Measurements from ENCODE around the gene NCOA4.

NCOA4 gene

DNA sequence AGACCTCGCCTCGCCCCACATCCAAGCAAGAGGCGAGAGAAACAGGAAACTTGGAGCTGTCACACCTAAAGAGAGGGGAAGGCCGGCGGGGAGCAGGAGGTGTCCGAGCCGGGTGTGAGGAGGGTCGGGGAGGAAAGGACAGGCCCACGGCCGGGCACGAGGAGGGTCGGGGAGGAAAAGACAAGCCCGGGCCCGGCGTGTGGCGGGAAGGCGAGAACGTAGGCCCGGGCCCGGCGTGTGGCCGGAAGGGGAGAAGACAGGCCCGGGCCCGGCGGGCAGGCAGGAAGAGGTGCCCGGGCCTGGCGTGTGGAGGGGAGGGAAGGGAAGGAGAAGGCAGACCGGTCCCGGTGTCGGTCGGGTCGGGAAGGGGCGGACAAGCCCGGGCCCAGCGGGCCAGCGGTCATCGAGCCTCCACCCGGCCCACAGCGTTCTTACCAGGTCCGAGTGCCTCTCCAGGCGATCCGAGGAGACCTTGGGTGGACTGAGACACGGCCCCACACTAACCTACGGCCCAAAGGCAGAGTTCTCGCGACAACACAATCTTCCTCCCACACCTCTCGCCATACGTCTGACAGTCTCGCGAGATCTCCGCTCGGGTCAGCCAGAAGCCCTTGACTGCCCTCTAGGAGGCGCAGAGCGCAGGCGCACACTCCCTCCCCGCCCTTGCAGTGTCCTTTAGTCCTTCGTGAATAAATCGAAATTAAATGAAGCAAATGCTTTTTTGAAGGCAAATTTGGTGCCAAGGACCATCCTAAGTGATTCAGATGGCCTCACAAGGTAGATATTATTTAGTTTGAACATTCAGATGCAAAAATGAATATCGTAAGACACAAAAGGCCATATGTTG is at the start of gene NCOA4 (continued):
- TF ChIP-seq, protein P1, sequence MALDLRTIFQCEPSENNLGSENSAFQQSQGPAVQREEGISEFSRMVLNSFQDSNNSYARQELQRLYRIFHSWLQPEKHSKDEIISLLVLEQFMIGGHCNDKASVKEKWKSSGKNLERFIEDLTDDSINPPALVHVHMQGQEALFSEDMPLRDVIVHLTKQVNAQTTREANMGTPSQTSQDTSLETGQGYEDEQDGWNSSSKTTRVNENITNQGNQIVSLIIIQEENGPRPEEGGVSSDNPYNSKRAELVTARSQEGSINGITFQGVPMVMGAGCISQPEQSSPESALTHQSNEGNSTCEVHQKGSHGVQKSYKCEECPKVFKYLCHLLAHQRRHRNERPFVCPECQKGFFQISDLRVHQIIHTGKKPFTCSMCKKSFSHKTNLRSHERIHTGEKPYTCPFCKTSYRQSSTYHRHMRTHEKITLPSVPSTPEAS (tag by site-specific recombination; IDR thresholded peaks at IDR 0.05) = no peak
- TF ChIP-seq ZNF561 (tag by site-specific recombination; IDR thresholded peaks at IDR 0.05; ENCODE audit: borderline replicate concordance) (no peak), ZSCAN30 (tag by site-specific recombination; IDR thresholded peaks at IDR 0.05) (peak; percentile 62), KLF1 (tag by site-specific recombination; IDR thresholded peaks at IDR 0.05) (peak; percentile 18), ZNF391 (tag by site-specific recombination; IDR thresholded peaks at IDR 0.05; ENCODE audit: borderline replicate concordance, low read depth) (peak; percentile 56; the same call in 1 of the 2 replicates), REPIN1 (tag by site-specific recombination; IDR thresholded peaks at IDR 0.05; ENCODE audit: low read depth) (peak; percentile 97; the same call in 1 of the 2 replicates), ZNF2 (tag by site-specific recombination; IDR thresholded peaks at IDR 0.05) (peak; percentile 94), RBAK (tag by site-specific recombination; IDR thresholded peaks at IDR 0.05) (no peak), ZNF292 (tag by site-specific recombination; IDR thresholded peaks at IDR 0.05; ENCODE audit: borderline replicate concordance, low read depth) (no peak), ZNF324 (tag by site-specific recombination; IDR thresholded peaks at IDR 0.05) (0 out of 2 replicates have a peak, but pooled peaks have one; percentile 52), HOXC10 (CRISPR knock-in tag; IDR thresholded peaks at IDR 0.05) (0 out of 2 replicates have a peak, but pooled peaks have one; percentile 54), ZBTB7A (tag by site-specific recombination; IDR thresholded peaks at IDR 0.05; ENCODE audit: low read depth) (0 out of 2 replicates have a peak, but pooled peaks have one; percentile 53), SP3 (tag by site-specific recombination; IDR thresholded peaks at IDR 0.05) (peak; percentile 54), GLIS2 (tag by site-specific recombination; IDR thresholded peaks at IDR 0.05) (peak; percentile 88), ZFP69B (tag by site-specific recombination; IDR thresholded peaks at IDR 0.05) (peak; percentile 81), ZFP37 (tag by site-specific recombination; IDR thresholded peaks at IDR 0.05) (peak; percentile 99), ZNF501 (tag by site-specific recombination; IDR thresholded peaks at IDR 0.05) (peak; percentile 99), ZNF837 (tag by site-specific recombination; IDR thresholded peaks at IDR 0.05) (no peak), ZSCAN23 (tag by site-specific recombination; IDR thresholded peaks at IDR 0.05) (peak; percentile 40; the same call in 1 of the 2 replicates), ZNF792 (tag by site-specific recombination; IDR thresholded peaks at IDR 0.05) (0 out of 2 replicates have a peak, but pooled peaks have one; percentile 48)
- TF ChIP-seq, protein P2, sequence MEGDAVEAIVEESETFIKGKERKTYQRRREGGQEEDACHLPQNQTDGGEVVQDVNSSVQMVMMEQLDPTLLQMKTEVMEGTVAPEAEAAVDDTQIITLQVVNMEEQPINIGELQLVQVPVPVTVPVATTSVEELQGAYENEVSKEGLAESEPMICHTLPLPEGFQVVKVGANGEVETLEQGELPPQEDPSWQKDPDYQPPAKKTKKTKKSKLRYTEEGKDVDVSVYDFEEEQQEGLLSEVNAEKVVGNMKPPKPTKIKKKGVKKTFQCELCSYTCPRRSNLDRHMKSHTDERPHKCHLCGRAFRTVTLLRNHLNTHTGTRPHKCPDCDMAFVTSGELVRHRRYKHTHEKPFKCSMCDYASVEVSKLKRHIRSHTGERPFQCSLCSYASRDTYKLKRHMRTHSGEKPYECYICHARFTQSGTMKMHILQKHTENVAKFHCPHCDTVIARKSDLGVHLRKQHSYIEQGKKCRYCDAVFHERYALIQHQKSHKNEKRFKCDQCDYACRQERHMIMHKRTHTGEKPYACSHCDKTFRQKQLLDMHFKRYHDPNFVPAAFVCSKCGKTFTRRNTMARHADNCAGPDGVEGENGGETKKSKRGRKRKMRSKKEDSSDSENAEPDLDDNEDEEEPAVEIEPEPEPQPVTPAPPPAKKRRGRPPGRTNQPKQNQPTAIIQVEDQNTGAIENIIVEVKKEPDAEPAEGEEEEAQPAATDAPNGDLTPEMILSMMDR (tag by site-specific recombination; IDR thresholded peaks at IDR 0.05) = peak; percentile 96
- TF ChIP-seq, protein P3, sequence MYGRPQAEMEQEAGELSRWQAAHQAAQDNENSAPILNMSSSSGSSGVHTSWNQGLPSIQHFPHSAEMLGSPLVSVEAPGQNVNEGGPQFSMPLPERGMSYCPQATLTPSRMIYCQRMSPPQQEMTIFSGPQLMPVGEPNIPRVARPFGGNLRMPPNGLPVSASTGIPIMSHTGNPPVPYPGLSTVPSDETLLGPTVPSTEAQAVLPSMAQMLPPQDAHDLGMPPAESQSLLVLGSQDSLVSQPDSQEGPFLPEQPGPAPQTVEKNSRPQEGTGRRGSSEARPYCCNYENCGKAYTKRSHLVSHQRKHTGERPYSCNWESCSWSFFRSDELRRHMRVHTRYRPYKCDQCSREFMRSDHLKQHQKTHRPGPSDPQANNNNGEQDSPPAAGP (tag by site-specific recombination; IDR thresholded peaks at IDR 0.05) = peak; percentile 89
- TF ChIP-seq, protein P4, sequence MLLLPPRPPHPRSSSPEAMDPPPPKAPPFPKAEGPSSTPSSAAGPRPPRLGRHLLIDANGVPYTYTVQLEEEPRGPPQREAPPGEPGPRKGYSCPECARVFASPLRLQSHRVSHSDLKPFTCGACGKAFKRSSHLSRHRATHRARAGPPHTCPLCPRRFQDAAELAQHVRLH (tag by site-specific recombination; IDR thresholded peaks at IDR 0.05) = peak; percentile 32; the same call in 1 of the 2 replicates
- TF ChIP-seq, protein P5, sequence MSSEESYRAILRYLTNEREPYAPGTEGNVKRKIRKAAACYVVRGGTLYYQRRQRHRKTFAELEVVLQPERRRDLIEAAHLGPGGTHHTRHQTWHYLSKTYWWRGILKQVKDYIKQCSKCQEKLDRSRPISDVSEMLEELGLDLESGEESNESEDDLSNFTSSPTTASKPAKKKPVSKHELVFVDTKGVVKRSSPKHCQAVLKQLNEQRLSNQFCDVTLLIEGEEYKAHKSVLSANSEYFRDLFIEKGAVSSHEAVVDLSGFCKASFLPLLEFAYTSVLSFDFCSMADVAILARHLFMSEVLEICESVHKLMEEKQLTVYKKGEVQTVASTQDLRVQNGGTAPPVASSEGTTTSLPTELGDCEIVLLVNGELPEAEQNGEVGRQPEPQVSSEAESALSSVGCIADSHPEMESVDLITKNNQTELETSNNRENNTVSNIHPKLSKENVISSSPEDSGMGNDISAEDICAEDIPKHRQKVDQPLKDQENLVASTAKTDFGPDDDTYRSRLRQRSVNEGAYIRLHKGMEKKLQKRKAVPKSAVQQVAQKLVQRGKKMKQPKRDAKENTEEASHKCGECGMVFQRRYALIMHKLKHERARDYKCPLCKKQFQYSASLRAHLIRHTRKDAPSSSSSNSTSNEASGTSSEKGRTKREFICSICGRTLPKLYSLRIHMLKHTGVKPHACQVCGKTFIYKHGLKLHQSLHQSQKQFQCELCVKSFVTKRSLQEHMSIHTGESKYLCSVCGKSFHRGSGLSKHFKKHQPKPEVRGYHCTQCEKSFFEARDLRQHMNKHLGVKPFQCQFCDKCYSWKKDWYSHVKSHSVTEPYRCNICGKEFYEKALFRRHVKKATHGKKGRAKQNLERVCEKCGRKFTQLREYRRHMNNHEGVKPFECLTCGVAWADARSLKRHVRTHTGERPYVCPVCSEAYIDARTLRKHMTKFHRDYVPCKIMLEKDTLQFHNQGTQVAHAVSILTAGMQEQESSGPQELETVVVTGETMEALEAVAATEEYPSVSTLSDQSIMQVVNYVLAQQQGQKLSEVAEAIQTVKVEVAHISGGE (tag by site-specific recombination; conservative IDR thresholded peaks at IDR 0.05; ENCODE audit: low read depth) = peak; percentile 76
- TF ChIP-seq, protein P6, sequence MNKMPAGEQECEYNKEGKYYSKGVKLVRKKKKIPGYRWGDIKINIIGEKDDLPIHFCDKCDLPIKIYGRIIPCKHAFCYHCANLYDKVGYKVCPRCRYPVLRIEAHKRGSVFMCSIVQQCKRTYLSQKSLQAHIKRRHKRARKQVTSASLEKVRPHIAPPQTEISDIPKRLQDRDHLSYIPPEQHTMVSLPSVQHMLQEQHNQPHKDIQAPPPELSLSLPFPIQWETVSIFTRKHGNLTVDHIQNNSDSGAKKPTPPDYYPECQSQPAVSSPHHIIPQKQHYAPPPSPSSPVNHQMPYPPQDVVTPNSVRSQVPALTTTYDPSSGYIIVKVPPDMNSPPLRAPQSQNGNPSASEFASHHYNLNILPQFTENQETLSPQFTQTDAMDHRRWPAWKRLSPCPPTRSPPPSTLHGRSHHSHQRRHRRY (tag by site-specific recombination; IDR thresholded peaks at IDR 0.05) = 0 out of 2 replicates have a peak, but pooled peaks have one; percentile 63
- TF ChIP-seq, protein P7, sequence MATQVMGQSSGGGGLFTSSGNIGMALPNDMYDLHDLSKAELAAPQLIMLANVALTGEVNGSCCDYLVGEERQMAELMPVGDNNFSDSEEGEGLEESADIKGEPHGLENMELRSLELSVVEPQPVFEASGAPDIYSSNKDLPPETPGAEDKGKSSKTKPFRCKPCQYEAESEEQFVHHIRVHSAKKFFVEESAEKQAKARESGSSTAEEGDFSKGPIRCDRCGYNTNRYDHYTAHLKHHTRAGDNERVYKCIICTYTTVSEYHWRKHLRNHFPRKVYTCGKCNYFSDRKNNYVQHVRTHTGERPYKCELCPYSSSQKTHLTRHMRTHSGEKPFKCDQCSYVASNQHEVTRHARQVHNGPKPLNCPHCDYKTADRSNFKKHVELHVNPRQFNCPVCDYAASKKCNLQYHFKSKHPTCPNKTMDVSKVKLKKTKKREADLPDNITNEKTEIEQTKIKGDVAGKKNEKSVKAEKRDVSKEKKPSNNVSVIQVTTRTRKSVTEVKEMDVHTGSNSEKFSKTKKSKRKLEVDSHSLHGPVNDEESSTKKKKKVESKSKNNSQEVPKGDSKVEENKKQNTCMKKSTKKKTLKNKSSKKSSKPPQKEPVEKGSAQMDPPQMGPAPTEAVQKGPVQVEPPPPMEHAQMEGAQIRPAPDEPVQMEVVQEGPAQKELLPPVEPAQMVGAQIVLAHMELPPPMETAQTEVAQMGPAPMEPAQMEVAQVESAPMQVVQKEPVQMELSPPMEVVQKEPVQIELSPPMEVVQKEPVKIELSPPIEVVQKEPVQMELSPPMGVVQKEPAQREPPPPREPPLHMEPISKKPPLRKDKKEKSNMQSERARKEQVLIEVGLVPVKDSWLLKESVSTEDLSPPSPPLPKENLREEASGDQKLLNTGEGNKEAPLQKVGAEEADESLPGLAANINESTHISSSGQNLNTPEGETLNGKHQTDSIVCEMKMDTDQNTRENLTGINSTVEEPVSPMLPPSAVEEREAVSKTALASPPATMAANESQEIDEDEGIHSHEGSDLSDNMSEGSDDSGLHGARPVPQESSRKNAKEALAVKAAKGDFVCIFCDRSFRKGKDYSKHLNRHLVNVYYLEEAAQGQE (tag by site-specific recombination; IDR thresholded peaks at IDR 0.05) = peak; percentile 57
